Measurements from ENCODE around the gene INAFM1.

DNA sequence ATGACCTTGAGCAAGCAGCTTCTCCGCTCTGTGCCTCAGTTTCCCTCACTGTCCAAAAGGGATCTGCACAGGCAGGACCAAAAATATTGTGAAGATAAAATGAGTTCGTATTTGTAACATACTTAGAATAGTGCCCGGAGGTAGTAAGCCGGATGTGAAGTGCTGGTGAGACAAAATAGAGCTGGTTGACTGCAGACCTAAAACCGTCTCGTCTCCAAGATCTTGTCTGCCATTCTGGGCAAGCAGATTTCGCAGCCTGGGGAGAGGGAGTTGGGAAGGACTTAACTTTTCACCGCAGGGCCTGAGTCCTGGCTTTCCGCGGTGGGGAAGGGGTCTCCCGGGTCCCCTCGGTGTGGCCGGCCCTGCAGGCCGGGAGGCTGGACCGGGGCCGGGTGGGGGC lies 35.5 kb upstream of the INAFM1 start:
- TF ChIP-seq, protein P1, sequence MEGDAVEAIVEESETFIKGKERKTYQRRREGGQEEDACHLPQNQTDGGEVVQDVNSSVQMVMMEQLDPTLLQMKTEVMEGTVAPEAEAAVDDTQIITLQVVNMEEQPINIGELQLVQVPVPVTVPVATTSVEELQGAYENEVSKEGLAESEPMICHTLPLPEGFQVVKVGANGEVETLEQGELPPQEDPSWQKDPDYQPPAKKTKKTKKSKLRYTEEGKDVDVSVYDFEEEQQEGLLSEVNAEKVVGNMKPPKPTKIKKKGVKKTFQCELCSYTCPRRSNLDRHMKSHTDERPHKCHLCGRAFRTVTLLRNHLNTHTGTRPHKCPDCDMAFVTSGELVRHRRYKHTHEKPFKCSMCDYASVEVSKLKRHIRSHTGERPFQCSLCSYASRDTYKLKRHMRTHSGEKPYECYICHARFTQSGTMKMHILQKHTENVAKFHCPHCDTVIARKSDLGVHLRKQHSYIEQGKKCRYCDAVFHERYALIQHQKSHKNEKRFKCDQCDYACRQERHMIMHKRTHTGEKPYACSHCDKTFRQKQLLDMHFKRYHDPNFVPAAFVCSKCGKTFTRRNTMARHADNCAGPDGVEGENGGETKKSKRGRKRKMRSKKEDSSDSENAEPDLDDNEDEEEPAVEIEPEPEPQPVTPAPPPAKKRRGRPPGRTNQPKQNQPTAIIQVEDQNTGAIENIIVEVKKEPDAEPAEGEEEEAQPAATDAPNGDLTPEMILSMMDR (tag by site-specific recombination; IDR thresholded peaks at IDR 0.05) = no peak
- TF ChIP-seq AEBP2 (tag by site-specific recombination; IDR thresholded peaks at IDR 0.05; ENCODE audit: borderline replicate concordance) = no peak
- no peak for TF ChIP-seq ZNF24 (tag by site-specific recombination; IDR thresholded peaks at IDR 0.05)
